Glutamatergic neuron (in vitro differentiated cells): ENCODE results near the gene CRABP1. TPM values are rescaled to one million over a fixed set of nuclear protein-coding genes. Genes with fewer than 3 reads are reported as not detected.

Experiments
- total RNA-seq: library from RNA; stranded (reverse); fragmentation: NEBNext Ultra II Directional; extraction: Animal tissue kit (Norgen Biotek cat#: 25700); gene quantifications from one replicate; pipeline ENCODE4 v1.2.1, GENCODE V29; 2021; ENCODE audit not compliant: unreplicated experiment

CRABP1 gene
- total RNA-seq, 1 donor from 2014 or later, result 314 TPM

Other genes with a start within 250 kb of the CRABP1 start
- not detected for gene SH2D7, start 247.8 kb upstream of the CRABP1 start, total RNA-seq
- 131 TPM for gene CIB2, start 208.9 kb upstream of the CRABP1 start, total RNA-seq
- gene IDH3A, start 191.0 kb upstream of the CRABP1 start, total RNA-seq, result 40.2 TPM
- gene ACSBG1, start 105.8 kb upstream of the CRABP1 start, total RNA-seq, result not detected
- gene DNAJA4, start 75.8 kb upstream of the CRABP1 start, total RNA-seq, result 2.4 TPM
- gene SKIC8, start 40.7 kb upstream of the CRABP1 start, total RNA-seq, result 43.9 TPM
- 82.4 TPM for gene IREB2, start 97.9 kb downstream of the CRABP1 start, total RNA-seq
- gene HYKK, start 167.2 kb downstream of the CRABP1 start, total RNA-seq, result 2.8 TPM
- 170 TPM for gene PSMA4, start 200.1 kb downstream of the CRABP1 start, total RNA-seq
- 55.3 TPM for gene CHRNA5, start 225.2 kb downstream of the CRABP1 start, total RNA-seq